GM11168 (cell line): ENCODE data around the gene SH2D4B.
"Not testable (repeated sequence)": the region's sequence is repeated elsewhere in the genome, so short reads cannot be mapped to it uniquely, and the experiment has no call there.

Source experiments
- in situ Hi-C: fragments of 300-500 bp; cut with MboI; formaldehyde crosslinking; loops from one replicate; pipeline ENCODE4 v1.12.0; 2022; ENCODE audit warnings: low sequenced_read_pairs; ENCODE audit not compliant: unreplicated experiment

Gene SH2D4B

GRCh38 chr10:80522756-80523363, 14.8 kb upstream of the SH2D4B start:
- in situ Hi-C loops = no loop called here

GRCh38 chr10:80523773-80524172, 13.9 kb upstream of the SH2D4B start:
- in situ Hi-C loops = no loop called here

- in situ Hi-C loops = no loop called here
Observed at GRCh38 chr10:80524190-80524909, 13.4 kb upstream of the SH2D4B start.

- in situ Hi-C loops = no loop called here
Observed at GRCh38 chr10:80526218-80526617, 11.5 kb upstream of the SH2D4B start.

GRCh38 chr10:80526742-80527141, 11.0 kb upstream of the SH2D4B start:
- in situ Hi-C loops = no loop called here

GRCh38 chr10:80528185-80528700, 9.5 kb upstream of the SH2D4B start:
- in situ Hi-C loops = no loop called here

- in situ Hi-C loops = no loop called here
Observed at GRCh38 chr10:80528901-80529300, 8.8 kb upstream of the SH2D4B start.

GRCh38 chr10:80529604-80530003, 8.1 kb upstream of the SH2D4B start:
- in situ Hi-C loops = no loop called here

- in situ Hi-C loops = no loop called here
Observed at GRCh38 chr10:80530251-80530650, 7.5 kb upstream of the SH2D4B start.

GRCh38 chr10:80530816-80531215, 6.9 kb upstream of the SH2D4B start:
- in situ Hi-C loops = no loop called here

GRCh38 chr10:80532571-80532970, 5.1 kb upstream of the SH2D4B start:
- in situ Hi-C loops = no loop called here

- in situ Hi-C loops = not testable (repeated sequence)
Observed at GRCh38 chr10:80534059-80534458, 3.6 kb upstream of the SH2D4B start.

- in situ Hi-C loops = not testable (repeated sequence)
Observed at GRCh38 chr10:80534646-80535045, 3.1 kb upstream of the SH2D4B start.

- in situ Hi-C loops = no loop called here
Observed at GRCh38 chr10:80535671-80536360, 1.9 kb upstream of the SH2D4B start.

- in situ Hi-C loops = no loop called here
Observed at GRCh38 chr10:80536361-80536835, 1.3 kb upstream of the SH2D4B start.

GRCh38 chr10:80537086-80537735, 491 bp upstream of the SH2D4B start:
- in situ Hi-C loops = no loop called here

GRCh38 chr10:80538481-80539185, 931 bp downstream of the SH2D4B start:
- in situ Hi-C loops = no loop called here

- in situ Hi-C loops = no loop called here
Observed at GRCh38 chr10:80539421-80540031, 1.8 kb downstream of the SH2D4B start.

- in situ Hi-C loops = no loop called here
Observed at GRCh38 chr10:80540136-80540535, 2.4 kb downstream of the SH2D4B start.

- in situ Hi-C loops = no loop called here
Observed at GRCh38 chr10:80540618-80540980, 2.9 kb downstream of the SH2D4B start.
